Testis (tissue), 2 donors: Measurements from ENCODE around the gene C1QTNF9.
"Not testable (repeated sequence)": the region's sequence is repeated elsewhere in the genome, so short reads cannot be mapped to it uniquely, and the experiment has no call there.

Source experiments
- CTCF ChIP-seq, 3 experiments: fragments of 450-650 bp in 2 of 3; fragments of 200-600 bp in 1 of 3; sonication (generic) in 1 of 3; IDR thresholded peaks; one replicate each; pipeline ENCODE4 v1.5.1; 2016 to 2019; ENCODE audit warnings: antibody characterized with exemption in 3 of 3, mild to moderate bottlenecking in 2 of 3, moderate library complexity in 1 of 3
- POLR2A ChIP-seq: fragments of 450-650 bp; IDR thresholded peaks from one replicate; pipeline ENCODE4 v1.6.1; 2017; ENCODE audit warnings: antibody characterized with exemption, mild to moderate bottlenecking, moderate library complexity

GRCh38 chr13:24318878-24319277 is 9.5 kb downstream of the C1QTNF9 start:
- TF ChIP-seq POLR2A; CTCF (IDR thresholded peaks at IDR 0.05): not testable (repeated sequence)
